IMR-90 (cell line): ENCODE data around the gene GSK3B.

Experiments used
- BHLHE40 ChIP-seq: fragments of 150-350 bp; IDR thresholded peaks from 2 replicates; pipeline ENCODE4 v1.6.1; 2016; ENCODE audit warnings: mild to moderate bottlenecking, low read depth, low read length
- CHD1 ChIP-seq: IDR thresholded peaks from 2 replicates; pipeline ENCODE4 v1.6.1; 2012; ENCODE audit warnings: low read depth, low read length, improper control_type of control experiment
- MAFK ChIP-seq: IDR thresholded peaks from 2 replicates; pipeline ENCODE4 v1.6.1; 2012; ENCODE audit warnings: low read depth, low read length, improper control_type of control experiment
- MAZ ChIP-seq: IDR thresholded peaks from 2 replicates; pipeline ENCODE4 v1.6.1; 2012; ENCODE audit warnings: low read depth, mild to moderate bottlenecking, low read length, improper control_type of control experiment, moderate library complexity, borderline replicate concordance
- MXI1 ChIP-seq: IDR thresholded peaks from 2 replicates; pipeline ENCODE4 v1.6.1; 2012; ENCODE audit warnings: low read depth, mild to moderate bottlenecking, low read length, moderate library complexity, borderline replicate concordance
- POLR2A ChIP-seq: IDR thresholded peaks from 2 replicates; pipeline ENCODE4 v1.6.1; 2012; ENCODE audit warnings: mild to moderate bottlenecking, low read depth, low read length
- RAD21 ChIP-seq: IDR thresholded peaks from 2 replicates; pipeline ENCODE4 v1.6.1; 2012; ENCODE audit warnings: low read length, improper control_type of control experiment
- RCOR1 ChIP-seq: IDR thresholded peaks from 2 replicates; pipeline ENCODE4 v1.6.1; 2012; ENCODE audit warnings: mild to moderate bottlenecking, low read length, improper control_type of control experiment; ENCODE audit not compliant: insufficient replicate concordance
- RFX5 ChIP-seq: IDR thresholded peaks from 2 replicates; pipeline ENCODE4 v1.8.0; 2012; ENCODE audit warnings: low read depth, mild to moderate bottlenecking, low read length, moderate library complexity
- SMC3 ChIP-seq: fragments of 150-350 bp; IDR thresholded peaks from 2 replicates; pipeline ENCODE4 v1.6.1; 2016; ENCODE audit warnings: low read depth, mild to moderate bottlenecking, antibody characterized with exemption, low read length, moderate library complexity
- TF ChIP-seq, protein P1 (sequence below): conservative IDR thresholded peaks from 2 replicates; pipeline ENCODE4 v1.5.1; 2012; ENCODE audit warnings: mild to moderate bottlenecking, low read depth, low read length, improper control_type of control experiment
- TF ChIP-seq, protein P2 (sequence below): fragments of 150-350 bp; IDR thresholded peaks from 2 replicates; pipeline ENCODE4 v1.6.1; 2017; ENCODE audit warnings: mild to moderate bottlenecking, antibody characterized with exemption, low read length, low read depth

DNA sequence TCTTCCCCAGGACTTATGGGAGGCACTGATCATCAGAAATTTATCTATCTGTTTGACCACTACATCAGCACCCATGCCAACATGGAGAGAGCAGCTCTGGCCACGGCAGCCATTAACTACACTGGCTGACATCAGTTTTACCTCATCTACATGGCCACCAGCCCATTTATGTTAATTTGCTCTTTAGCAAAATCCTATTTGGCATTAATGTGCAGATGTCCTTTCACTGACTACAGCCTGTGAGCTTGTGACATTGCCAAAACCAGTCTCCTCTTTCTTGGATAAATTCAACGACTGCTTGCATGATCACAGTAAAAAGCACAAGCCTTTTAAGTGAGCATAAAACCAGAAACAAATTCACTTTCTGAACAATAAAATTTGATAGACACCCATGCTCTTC lies 264.8 kb downstream of the GSK3B start:
- TF ChIP-seq, protein P1, sequence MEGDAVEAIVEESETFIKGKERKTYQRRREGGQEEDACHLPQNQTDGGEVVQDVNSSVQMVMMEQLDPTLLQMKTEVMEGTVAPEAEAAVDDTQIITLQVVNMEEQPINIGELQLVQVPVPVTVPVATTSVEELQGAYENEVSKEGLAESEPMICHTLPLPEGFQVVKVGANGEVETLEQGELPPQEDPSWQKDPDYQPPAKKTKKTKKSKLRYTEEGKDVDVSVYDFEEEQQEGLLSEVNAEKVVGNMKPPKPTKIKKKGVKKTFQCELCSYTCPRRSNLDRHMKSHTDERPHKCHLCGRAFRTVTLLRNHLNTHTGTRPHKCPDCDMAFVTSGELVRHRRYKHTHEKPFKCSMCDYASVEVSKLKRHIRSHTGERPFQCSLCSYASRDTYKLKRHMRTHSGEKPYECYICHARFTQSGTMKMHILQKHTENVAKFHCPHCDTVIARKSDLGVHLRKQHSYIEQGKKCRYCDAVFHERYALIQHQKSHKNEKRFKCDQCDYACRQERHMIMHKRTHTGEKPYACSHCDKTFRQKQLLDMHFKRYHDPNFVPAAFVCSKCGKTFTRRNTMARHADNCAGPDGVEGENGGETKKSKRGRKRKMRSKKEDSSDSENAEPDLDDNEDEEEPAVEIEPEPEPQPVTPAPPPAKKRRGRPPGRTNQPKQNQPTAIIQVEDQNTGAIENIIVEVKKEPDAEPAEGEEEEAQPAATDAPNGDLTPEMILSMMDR = no peak
- TF ChIP-seq MAFK (no peak), RAD21 (no peak), POLR2A (no peak), SMC3 (no peak), RFX5 (no peak), MXI1 (no peak), MAZ (no peak), CHD1 (no peak), BHLHE40 (no peak), RCOR1 (no peak)
- TF ChIP-seq, protein P2, sequence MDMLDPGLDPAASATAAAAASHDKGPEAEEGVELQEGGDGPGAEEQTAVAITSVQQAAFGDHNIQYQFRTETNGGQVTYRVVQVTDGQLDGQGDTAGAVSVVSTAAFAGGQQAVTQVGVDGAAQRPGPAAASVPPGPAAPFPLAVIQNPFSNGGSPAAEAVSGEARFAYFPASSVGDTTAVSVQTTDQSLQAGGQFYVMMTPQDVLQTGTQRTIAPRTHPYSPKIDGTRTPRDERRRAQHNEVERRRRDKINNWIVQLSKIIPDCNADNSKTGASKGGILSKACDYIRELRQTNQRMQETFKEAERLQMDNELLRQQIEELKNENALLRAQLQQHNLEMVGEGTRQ = no peak
